H1 (cell line): ENCODE measurements around the gene TEX2. TPM values are rescaled to one million over a fixed set of nuclear protein-coding genes. Genes with fewer than 3 reads are reported as not detected.

Source experiments
- ASH2L ChIP-seq: fragments of 200-600, 300-600 bp; sonication (generic); IDR thresholded peaks from one replicate; pipeline ENCODE4 v1.7.1; 2017; ENCODE audit warnings: low read length
- ATF3 ChIP-seq: IDR thresholded peaks from 2 replicates; pipeline ENCODE4 v1.6.1; 2011; ENCODE audit warnings: low read depth, mild to moderate bottlenecking, low read length; ENCODE audit not compliant: insufficient read depth
- HDAC6 ChIP-seq: IDR thresholded peaks from one replicate; pipeline ENCODE4 v1.7.1; 2012; ENCODE audit warnings: low read depth, mild to moderate bottlenecking, inconsistent platforms, low read length, moderate library complexity
- KDM1A ChIP-seq: fragments of 200-600, 300-600 bp; sonication (generic); IDR thresholded peaks from 2 replicates; pipeline ENCODE4 v1.7.1; 2016; ENCODE audit warnings: mild to moderate bottlenecking, low read length, borderline replicate concordance
- polyA plus RNA-seq, 7 experiments: library from polyadenylated mRNA; depleted of rRNA in 3 of 7; stranded (reverse) in 5 of 7; unstranded in 2 of 7; fragments of >200 nt in 5 of 7; fragments of 200-250 nt in 2 of 7; gene quantifications; 1 replicate in 5 of 7; 2 replicates in 1 of 7; 4 replicates in 1 of 7; pipeline versions ENCODE4 v1.2.1 to v1.2.3, GENCODE V29; 2011 to 2013; ENCODE audit warnings: missing spikeins in 2 of 7, mixed read lengths in 2 of 7
- total RNA-seq: library from RNA; stranded (reverse); fragmentation: NEBNext Ultra II Directional; extraction: Animal tissue kit (Norgen Biotek cat#: 25700); gene quantifications from 2 replicates; pipeline ENCODE4 v1.2.1, GENCODE V29; 2021

Gene TEX2
- total and polyA plus RNA-seq, 2 of the 8 experiments (the other 6 are each of a cell fraction or from before 2014, with no cell fraction given) = 6.1 to 15.6 TPM

- TF ChIP-seq ATF3 (no peak), HDAC6 (no peak), ASH2L (no peak), KDM1A (no peak)
Measured at GRCh38 chr17:64163468-64163867, 99.6 kb downstream of the TEX2 start (continued).
